ENCODE measurements around the gene ITGAL.

DNA sequence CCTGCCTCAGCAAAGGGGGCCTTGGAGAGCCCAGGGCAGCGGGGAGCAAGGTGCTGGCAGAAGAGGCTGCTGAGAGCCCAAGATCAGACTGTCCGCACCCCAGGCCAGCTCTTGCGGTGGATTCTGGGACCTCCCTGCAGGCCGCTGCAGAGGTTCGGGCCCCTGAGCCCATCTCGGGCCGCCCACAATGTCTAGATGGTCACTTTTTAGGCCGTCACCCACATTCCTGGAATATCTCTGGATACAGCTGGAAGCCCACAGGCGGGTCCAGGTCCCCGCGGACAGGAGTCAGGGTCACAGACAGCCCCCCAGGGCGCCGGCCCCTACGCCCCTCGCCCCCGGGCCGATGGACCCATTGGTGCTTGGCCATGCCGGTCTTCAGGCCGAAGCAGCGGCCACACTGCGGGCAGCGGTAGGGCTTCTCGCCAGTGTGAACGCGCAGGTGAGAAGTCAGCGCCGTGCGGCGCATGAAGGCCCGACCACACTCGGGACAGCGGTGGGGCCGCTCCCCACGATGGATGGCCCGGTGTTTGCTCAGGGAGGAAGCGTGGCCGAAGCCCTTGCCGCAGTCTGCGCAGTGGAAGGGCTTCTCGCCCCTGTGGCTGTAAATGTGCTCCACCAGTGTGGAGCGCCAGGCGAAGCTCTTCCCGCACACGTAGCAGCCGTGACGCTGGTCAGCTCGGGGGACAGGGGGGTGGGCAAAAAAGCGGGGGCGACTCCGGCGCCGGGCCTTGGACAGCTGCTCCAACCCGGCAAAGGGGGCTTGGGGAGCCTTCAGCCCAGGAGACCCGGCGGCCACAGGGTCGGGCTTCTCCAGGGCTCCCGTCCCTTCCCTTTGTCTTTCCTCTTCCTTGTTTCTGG lies 60.0 kb downstream of the ITGAL start:
- TF ChIP-seq, protein P1, sequence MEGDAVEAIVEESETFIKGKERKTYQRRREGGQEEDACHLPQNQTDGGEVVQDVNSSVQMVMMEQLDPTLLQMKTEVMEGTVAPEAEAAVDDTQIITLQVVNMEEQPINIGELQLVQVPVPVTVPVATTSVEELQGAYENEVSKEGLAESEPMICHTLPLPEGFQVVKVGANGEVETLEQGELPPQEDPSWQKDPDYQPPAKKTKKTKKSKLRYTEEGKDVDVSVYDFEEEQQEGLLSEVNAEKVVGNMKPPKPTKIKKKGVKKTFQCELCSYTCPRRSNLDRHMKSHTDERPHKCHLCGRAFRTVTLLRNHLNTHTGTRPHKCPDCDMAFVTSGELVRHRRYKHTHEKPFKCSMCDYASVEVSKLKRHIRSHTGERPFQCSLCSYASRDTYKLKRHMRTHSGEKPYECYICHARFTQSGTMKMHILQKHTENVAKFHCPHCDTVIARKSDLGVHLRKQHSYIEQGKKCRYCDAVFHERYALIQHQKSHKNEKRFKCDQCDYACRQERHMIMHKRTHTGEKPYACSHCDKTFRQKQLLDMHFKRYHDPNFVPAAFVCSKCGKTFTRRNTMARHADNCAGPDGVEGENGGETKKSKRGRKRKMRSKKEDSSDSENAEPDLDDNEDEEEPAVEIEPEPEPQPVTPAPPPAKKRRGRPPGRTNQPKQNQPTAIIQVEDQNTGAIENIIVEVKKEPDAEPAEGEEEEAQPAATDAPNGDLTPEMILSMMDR (IDR thresholded peaks at IDR 0.05; ENCODE audit: poor library complexity), result no peak
- TF ChIP-seq EZH2phosphoT487 (IDR thresholded peaks at IDR 0.05; ENCODE audit: low read depth, severe bottlenecking, unreplicated experiment), result no peak

Data from hepatocyte (in vitro differentiated cells).